GM12878 (cell line): ENCODE data around the gene PLIN3. TPM values are rescaled to one million over a fixed set of nuclear protein-coding genes. Genes with fewer than 3 reads are reported as not detected.

Experiments used
- ATAC-seq: fragments of 200-7000 bp; cut with Tn5 transposase; 3 replicates; pipeline ENCODE4 v1.9.1; 2020; ENCODE audit warnings: mild to moderate bottlenecking, moderate library complexity
- BruUV-seq: library from RNA; stranded (reverse); fragments of 400-500 nt; replicated peaks from 2 replicates; lab custom pipeline; 2021; lab: Mats Ljungman, UMichigan
- CTCF ChIA-PET: fragments of 300-600 bp; sonication (Branson Sonifier 250); formaldehyde crosslinking; extraction: SDS; loops from one replicate; lab custom pipeline; 2021; ENCODE audit warnings: inconsistent platforms; lab: Yijun Ruan, JAX
- POLR2A ChIA-PET: fragments of 350-600 bp; formaldehyde crosslinking; extraction: SDS; loops from one replicate; lab custom pipeline; 2021; ENCODE audit warnings: inconsistent platforms; lab: Charles Lee
- RAD21 ChIA-PET: fragments of 300-600 bp; sonication (Branson Sonifier 250); formaldehyde crosslinking; loops from one replicate; lab custom pipeline; 2023; ENCODE audit warnings: antibody characterized with exemption; ENCODE audit not compliant: unreplicated experiment; lab: Charles Lee
- SMC1A ChIA-PET: fragments of 300-600 bp; sonication (Branson Sonifier 250); formaldehyde crosslinking; loops from one replicate; lab custom pipeline; 2023; ENCODE audit not compliant: unreplicated experiment, uncharacterized antibody; lab: Charles Lee
- DNase-seq: peaks from one replicate; pipeline ENCODE4 v3.0.0-alpha.2; 2011; ENCODE audit warnings: low read depth, low spot score
- FAIRE-seq: peaks from 3 replicates; lab custom pipeline; 2011; peaks lifted over from hg19 to GRCh38; lab: Jason Lieb, UNC
- H2AFZ ChIP-seq: 2 replicates; pipeline ENCODE4 v1.6.0; 2011; ENCODE audit warnings: low read depth, low read length, control low read depth; ENCODE audit not compliant: control insufficient read depth
- H3K27ac ChIP-seq: 2 replicates; pipeline ENCODE4 v1.5.1; 2011; ENCODE audit warnings: control low read depth; ENCODE audit not compliant: control insufficient read depth, insufficient read depth
- H3K27me3 ChIP-seq, 2 experiments: replicated peaks in 1 of 2; 2 replicates each; pipeline versions ENCODE4 v1.6.0 to v1.6.1; 2011; ENCODE audit warnings: low read length in 1 of 2; ENCODE audit not compliant: control insufficient read depth in 2 of 2, insufficient read depth in 2 of 2
- H3K36me3 ChIP-seq, 2 experiments: 2 replicates each; pipeline ENCODE4 v1.5.1; 2011; ENCODE audit warnings: low read length in 1 of 2; ENCODE audit not compliant: control insufficient read depth in 2 of 2, insufficient read depth in 2 of 2
- H3K4me1 ChIP-seq: 2 replicates; pipeline ENCODE4 v1.6.1; 2011; ENCODE audit warnings: mild to moderate bottlenecking, low read length, moderate library complexity, mixed read lengths; ENCODE audit not compliant: control insufficient read depth, insufficient read depth
- H3K4me2 ChIP-seq: 2 replicates; pipeline ENCODE4 v1.6.0; 2011; ENCODE audit warnings: control low read depth; ENCODE audit not compliant: control insufficient read depth, insufficient read depth
- H3K4me3 ChIP-seq: fragments of 200-600 bp; sonication (generic); 2 replicates; pipeline ENCODE4 v1.5.1; 2016
- H3K79me2 ChIP-seq: 2 replicates; pipeline ENCODE4 v1.6.0; 2011; ENCODE audit warnings: low read length; ENCODE audit not compliant: control insufficient read depth, insufficient read depth
- H3K9ac ChIP-seq: 2 replicates; pipeline ENCODE4 v1.8.0; 2011; ENCODE audit warnings: low read length, control low read depth, mixed read lengths; ENCODE audit not compliant: control insufficient read depth, insufficient read depth
- H3K9me3 ChIP-seq: replicated peaks from 3 replicates; pipeline ENCODE4 v1.5.1; 2011; ENCODE audit warnings: mild to moderate bottlenecking, low read length; ENCODE audit not compliant: control insufficient read depth, insufficient read depth
- H4K20me1 ChIP-seq: 2 replicates; pipeline ENCODE4 v1.6.0; 2011; ENCODE audit not compliant: control insufficient read depth, insufficient read depth
- BHLHE40 ChIP-seq, 2 experiments: fragments of 450-650 bp in 1 of 2; IDR thresholded peaks; 2 replicates each; pipeline ENCODE4 v1.6.1; 2011 to 2017; ENCODE audit warnings: low read depth in 2 of 2, borderline replicate concordance in 1 of 2, improper control_type of control experiment in 1 of 2, low read length in 1 of 2, mild to moderate bottlenecking in 1 of 2
- MTA3 ChIP-seq: IDR thresholded peaks from 2 replicates; pipeline ENCODE4 v1.6.1; 2012; ENCODE audit warnings: low read length, inconsistent platforms, borderline replicate concordance
- NFYA ChIP-seq: IDR thresholded peaks from 2 replicates; pipeline ENCODE4 v1.6.1; 2011; ENCODE audit warnings: low read depth, mild to moderate bottlenecking, low read length, improper control_type of control experiment, borderline replicate concordance
- NR2C1 ChIP-seq: fragments of 450-650 bp; IDR thresholded peaks from 2 replicates; pipeline ENCODE4 v1.6.1; 2017; ENCODE audit warnings: antibody characterized with exemption, mild to moderate bottlenecking, moderate library complexity
- NR2C2 ChIP-seq: IDR thresholded peaks from 2 replicates; pipeline ENCODE4 v1.6.1; 2011; ENCODE audit warnings: borderline replicate concordance, low read depth; ENCODE audit not compliant: control insufficient read depth, insufficient read length
- RFX5 ChIP-seq: IDR thresholded peaks from 2 replicates; pipeline ENCODE4 v1.6.1; 2011; ENCODE audit warnings: low read depth, low read length, improper control_type of control experiment
- SMAD1 ChIP-seq: fragments of 450-650 bp; IDR thresholded peaks from 2 replicates; pipeline ENCODE4 v1.6.1; 2018; ENCODE audit warnings: mild to moderate bottlenecking, low read depth; ENCODE audit not compliant: partially characterized antibody
- SREBF2 ChIP-seq: IDR thresholded peaks from 2 replicates; pipeline ENCODE4 v1.6.1; 2012; ENCODE audit warnings: mild to moderate bottlenecking, low read length
- SUZ12 ChIP-seq: fragments of 200-600 bp; sonication (generic); IDR thresholded peaks from one replicate; pipeline ENCODE4 v1.6.1; 2018; ENCODE audit warnings: antibody characterized with exemption, mild to moderate bottlenecking; ENCODE audit not compliant: unreplicated experiment
- ZNF217 ChIP-seq: fragments of 450-650 bp; IDR thresholded peaks from 2 replicates; pipeline ENCODE4 v1.6.1; 2017; ENCODE audit warnings: antibody characterized with exemption, mild to moderate bottlenecking
- WGBS: methylation state at CpG from one replicate; pipeline ENCODE4 v1.1.6; 2016; ENCODE audit warnings: low lambda C conversion rate; ENCODE audit not compliant: insufficient replicate concordance, insufficient coverage; ENCODE audit errors: missing lambda C conversion rate; 5-methylcytosine and 5-hydroxymethylcytosine counted together
- in situ Hi-C: fragments of 300-500 bp; cut with MboI; formaldehyde crosslinking; loops from 9 replicates; pipeline ENCODE4 v1.14.3; 2018; ENCODE audit warnings: mixed read lengths
- intact Hi-C: fragments of 100-400 bp; cut with micrococcal nuclease; formaldehyde crosslinking; loops from one replicate; pipeline ENCODE4 v1.14.2; 2022; ENCODE audit not compliant: unreplicated experiment
- polyA plus RNA-seq, 11 experiments: library from polyadenylated mRNA; depleted of rRNA in 4 of 11; unstranded in 6 of 11; stranded (reverse) in 5 of 11; fragments of >200 nt; fragmentation: Nextera tagmentation in 4 of 11; fragmentation: Illumina TruSeq in 1 of 11; extraction: Ambion mirVana in 4 of 11; extraction: Trizol in 1 of 11; gene quantifications; 1 replicate in 1 of 11; 2 replicates in 10 of 11; pipeline versions ENCODE4 v1.2.1 to v1.2.3, GENCODE V29; 2011 to 2016; ENCODE audit warnings: inconsistent platforms in 2 of 11, missing spikeins in 2 of 11, low read depth in 1 of 11
- total RNA-seq, 4 experiments: library from RNA; depleted of rRNA in 3 of 4; stranded (reverse); fragments of >200 nt in 3 of 4; fragmentation: Illumina TruSeq in 1 of 4; extraction: Trizol in 1 of 4; gene quantifications; 2 replicates each; pipeline versions ENCODE4 v1.2.1 to v1.2.3, GENCODE V29; 2013 to 2021
- TF ChIP-seq, protein P1 (sequence below): IDR thresholded peaks from 2 replicates; pipeline ENCODE4 v1.6.1; 2011; ENCODE audit warnings: low read depth, low read length, improper control_type of control experiment, borderline replicate concordance
- TF ChIP-seq, protein P2 (sequence below): fragments of 450-650 bp; conservative IDR thresholded peaks from 2 replicates; pipeline ENCODE4 v1.6.1; 2017; ENCODE audit warnings: mild to moderate bottlenecking, moderate library complexity

PLIN3 gene
- total and polyA plus RNA-seq, 10 of the 15 experiments (the other 5 are each of a cell fraction or from before 2014, with no cell fraction given) = 7.7 to 71.4 (median 66.8) TPM

DNA sequence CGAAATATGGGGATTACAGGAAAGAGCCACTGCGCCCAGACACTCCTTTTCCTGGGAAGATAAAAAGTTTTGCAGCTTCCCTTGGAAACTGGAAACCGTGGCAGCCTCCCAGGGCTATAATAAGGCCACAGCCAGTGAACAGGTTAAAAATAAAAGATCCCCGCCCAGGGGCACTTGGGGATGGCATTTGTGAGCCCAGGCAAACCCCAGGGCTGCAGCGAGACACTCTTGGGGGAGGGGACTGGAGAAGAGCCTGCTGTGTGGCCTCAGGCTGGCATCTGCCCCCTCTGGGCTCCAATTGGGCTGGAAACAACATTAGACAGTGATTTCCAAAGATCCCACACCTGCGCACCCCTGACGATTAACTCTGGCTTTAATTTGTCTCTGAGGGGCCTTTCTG is 64.8 kb downstream of the PLIN3 start:
- ChIA-PET CTCF (no interaction called here), SMC1A (no interaction called here), POLR2A (no interaction called here), RAD21 (interaction anchor here (2.6 kb wide), 1 partner anchor 70 kb away, joined by 9 read pairs; no protein-coding TSS in a partner anchor)
- no peaks in the 10 kb centered on the region for H3K79me2 ChIP-seq
- in situ Hi-C loops = no loop called here
- no peaks in the 10 kb centered on the region for H3K9me3 ChIP-seq
- no peak overlapping the region for H3K4me2 ChIP-seq
- no peak overlapping the region for H2AFZ ChIP-seq
- peaks cover 6% of the 10 kb centered on the region for H3K4me1 ChIP-seq
- intact Hi-C loops = no loop called here
- ATAC-seq = no peak
- H3K36me3 ChIP-seq = no peaks in the 10 kb centered on the region
- WGBS = 32% methylated on average over 7 of the region's 7 CpGs
- no peak overlapping the region for H3K4me3 ChIP-seq
- no peaks in the 10 kb centered on the region for H3K27me3 ChIP-seq
- no peaks in the 10 kb centered on the region for H4K20me1 ChIP-seq
- no TSS peak for BruUV-seq
- DNase-seq = no peak
- no peak overlapping the region for H3K9ac ChIP-seq
- H3K27ac ChIP-seq = no peak overlapping the region
- TF ChIP-seq NFYA (no peak), SUZ12 (no peak)
- TF ChIP-seq, protein P1, sequence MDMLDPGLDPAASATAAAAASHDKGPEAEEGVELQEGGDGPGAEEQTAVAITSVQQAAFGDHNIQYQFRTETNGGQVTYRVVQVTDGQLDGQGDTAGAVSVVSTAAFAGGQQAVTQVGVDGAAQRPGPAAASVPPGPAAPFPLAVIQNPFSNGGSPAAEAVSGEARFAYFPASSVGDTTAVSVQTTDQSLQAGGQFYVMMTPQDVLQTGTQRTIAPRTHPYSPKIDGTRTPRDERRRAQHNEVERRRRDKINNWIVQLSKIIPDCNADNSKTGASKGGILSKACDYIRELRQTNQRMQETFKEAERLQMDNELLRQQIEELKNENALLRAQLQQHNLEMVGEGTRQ = no peak
- FAIRE-seq = no peak

DNA sequence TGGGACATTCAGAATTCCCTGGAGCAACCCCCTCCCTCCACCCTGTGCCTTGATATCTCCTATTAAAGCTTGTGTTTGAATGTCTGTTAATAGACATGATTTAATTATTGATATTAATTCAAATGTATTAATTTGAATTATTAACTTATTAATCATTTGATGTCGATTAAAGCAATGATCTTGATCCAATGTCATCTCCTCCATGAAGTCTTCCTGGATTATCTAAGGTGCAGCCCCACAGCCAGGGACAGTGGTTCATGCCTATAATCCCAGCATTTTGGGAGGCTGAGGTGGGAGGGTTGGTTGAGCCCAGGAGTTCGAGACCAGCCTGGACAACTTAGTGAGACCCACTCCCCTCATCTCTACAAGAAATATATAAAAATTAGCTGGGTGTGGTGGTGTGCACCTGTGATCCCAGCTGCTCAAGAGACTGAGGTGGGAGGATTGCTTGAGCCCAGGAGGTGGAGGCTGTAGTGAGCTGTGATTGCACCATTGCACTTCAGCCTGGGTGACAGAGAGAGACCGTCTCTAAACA is 66.3 kb downstream of the PLIN3 start:
- FAIRE-seq (no peak), DNase-seq (no peak), ATAC-seq (no peak)
- ChIA-PET SMC1A (interaction anchor here (0.6 to 1.2 kb wide), 3 partner anchors 10 to 104 kb away, joined by 3 to 5 read pairs (median 3); no protein-coding TSS in a partner anchor), POLR2A (interaction anchor here (0.5 kb wide), 1 partner anchor 10 kb away, joined by 6 read pairs; no protein-coding TSS in a partner anchor), RAD21 (interaction anchor here (1.4 kb wide), 1 partner anchor 9 kb away, joined by 3 read pairs; no protein-coding TSS in a partner anchor), CTCF (interaction anchor here (0.5 to 1.9 kb wide), 4 partner anchors 8 to 167 kb away, joined by 3 to 9 read pairs (median 4); no protein-coding TSS in a partner anchor)
- intact Hi-C loops (no loop called here), in situ Hi-C loops (no loop called here)
- H3K4me2 ChIP-seq = no peak overlapping the region
- 86% methylated on average over 3 of the region's 3 CpGs for WGBS
- no TSS peak for BruUV-seq
- H3K27me3 ChIP-seq = no peaks in the 10 kb centered on the region
- H3K36me3 ChIP-seq = peaks cover 0 to 6% of the 10 kb centered on the region in 2 experiments; a peak in 3 of 4 replicates
- no peak overlapping the region for H3K4me3 ChIP-seq
- H2AFZ ChIP-seq = no peak overlapping the region
- H3K79me2 ChIP-seq = no peaks in the 10 kb centered on the region
- no peaks in the 10 kb centered on the region for H3K4me1 ChIP-seq
- no peak overlapping the region for H3K9ac ChIP-seq
- no peaks in the 10 kb centered on the region for H3K9me3 ChIP-seq
- no peak overlapping the region for H3K27ac ChIP-seq
- H4K20me1 ChIP-seq = no peaks in the 10 kb centered on the region
- no peak for TF ChIP-seq ZNF217
- no peak for TF ChIP-seq NR2C1
- no peak for TF ChIP-seq SMAD1
- no peak for TF ChIP-seq MTA3
- TF ChIP-seq RFX5 = no peak
- TF ChIP-seq, protein P2, sequence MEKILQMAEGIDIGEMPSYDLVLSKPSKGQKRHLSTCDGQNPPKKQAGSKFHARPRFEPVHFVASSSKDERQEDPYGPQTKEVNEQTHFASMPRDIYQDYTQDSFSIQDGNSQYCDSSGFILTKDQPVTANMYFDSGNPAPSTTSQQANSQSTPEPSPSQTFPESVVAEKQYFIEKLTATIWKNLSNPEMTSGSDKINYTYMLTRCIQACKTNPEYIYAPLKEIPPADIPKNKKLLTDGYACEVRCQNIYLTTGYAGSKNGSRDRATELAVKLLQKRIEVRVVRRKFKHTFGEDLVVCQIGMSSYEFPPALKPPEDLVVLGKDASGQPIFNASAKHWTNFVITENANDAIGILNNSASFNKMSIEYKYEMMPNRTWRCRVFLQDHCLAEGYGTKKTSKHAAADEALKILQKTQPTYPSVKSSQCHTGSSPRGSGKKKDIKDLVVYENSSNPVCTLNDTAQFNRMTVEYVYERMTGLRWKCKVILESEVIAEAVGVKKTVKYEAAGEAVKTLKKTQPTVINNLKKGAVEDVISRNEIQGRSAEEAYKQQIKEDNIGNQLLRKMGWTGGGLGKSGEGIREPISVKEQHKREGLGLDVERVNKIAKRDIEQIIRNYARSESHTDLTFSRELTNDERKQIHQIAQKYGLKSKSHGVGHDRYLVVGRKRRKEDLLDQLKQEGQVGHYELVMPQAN = no peak
- no peak for TF ChIP-seq SREBF2
- TF ChIP-seq BHLHE40 (IDR thresholded peaks at IDR 0.05; ENCODE audit: borderline replicate concordance in 1 of 2, low read depth in 2 of 2, low read length in 1 of 2) = no peak
- no peak for TF ChIP-seq NR2C2
